ENCODE data around the gene RAB11FIP4. TPM values are rescaled to one million over a fixed set of nuclear protein-coding genes. Genes with fewer than 3 reads are reported as not detected.

The RAB11FIP4 gene
- polyA plus RNA-seq, 1 of the 3 experiments (the other 2 are of a cell fraction), result 9.4 TPM

DNA sequence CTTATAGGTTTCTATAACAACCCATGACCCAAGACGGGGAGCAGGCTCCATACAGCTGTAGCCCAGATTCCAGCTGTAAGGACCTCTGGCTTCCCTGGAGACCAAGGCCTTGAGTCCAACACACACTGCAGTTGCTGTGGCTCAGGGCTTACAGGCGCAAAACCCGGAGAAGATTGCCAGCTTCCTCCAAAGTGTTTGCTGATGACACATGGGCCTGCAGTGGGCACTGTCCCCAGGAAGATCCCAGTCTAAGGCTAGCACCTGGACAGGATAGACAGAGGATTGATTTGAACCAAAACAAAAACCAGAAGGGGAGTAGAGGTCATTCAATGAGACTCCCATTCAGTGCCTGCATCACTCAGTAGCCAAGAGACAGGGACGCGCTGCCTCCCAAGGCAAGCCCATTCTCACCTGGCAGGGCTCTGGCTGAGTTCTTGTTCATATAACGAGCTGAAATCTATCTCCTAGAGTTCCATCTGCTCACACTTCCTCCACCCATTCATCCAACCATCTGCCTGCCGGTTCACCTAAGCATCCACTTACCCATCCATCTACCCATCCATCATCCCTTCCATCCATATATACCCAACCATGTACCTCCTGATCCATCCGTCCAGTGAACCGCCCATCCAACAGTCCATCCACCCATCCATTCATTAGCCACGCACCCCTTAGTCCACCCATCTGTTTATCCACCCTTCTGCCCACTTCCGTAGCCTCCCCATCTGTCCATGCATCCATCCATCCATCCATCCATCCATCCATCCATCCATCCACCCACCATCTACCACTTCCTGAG is 10.2 kb downstream of the RAB11FIP4 start:
- no peak overlapping the region for H3K4me3 ChIP-seq (ENCODE audit: low read depth in 2 of 2, low read length in 1 of 2)
- H2AFZ ChIP-seq (ENCODE audit: low read depth), result no peak overlapping the region
- no peaks in the 10 kb centered on the region for H3K9me2 ChIP-seq
- no peaks in the 10 kb centered on the region for H3K79me2 ChIP-seq (ENCODE audit: insufficient read depth)
- H3K9ac ChIP-seq, result no peak overlapping the region
- H3F3A ChIP-seq (replicated peaks; ENCODE audit: insufficient read depth), result no peaks in the 10 kb centered on the region
- no peak overlapping the region for H3K27ac ChIP-seq (ENCODE audit: low read depth in 2 of 2, low read length in 1 of 2)
- ChIA-PET POLR2A (no interaction called here), CTCF (interaction anchor here (0.6 to 1.8 kb wide), 4 partner anchors 12 to 157 kb away, joined by 3 to 7 read pairs (median 3); no protein-coding TSS in a partner anchor)
- H3K36me3 ChIP-seq (replicated peaks in 1 of 2; ENCODE audit: control insufficient read depth in 1 of 2, insufficient read depth in 2 of 2, low read length in 1 of 2), result no peaks in the 10 kb centered on the region
- no peaks in the 10 kb centered on the region for H4K20me1 ChIP-seq (ENCODE audit: insufficient read depth)
- no peak for DNase-seq
- WGBS (ENCODE audit: low lambda C conversion rate), result 86% methylated on average over 10 of the region's 11 CpGs
- TF ChIP-seq, protein P1, sequence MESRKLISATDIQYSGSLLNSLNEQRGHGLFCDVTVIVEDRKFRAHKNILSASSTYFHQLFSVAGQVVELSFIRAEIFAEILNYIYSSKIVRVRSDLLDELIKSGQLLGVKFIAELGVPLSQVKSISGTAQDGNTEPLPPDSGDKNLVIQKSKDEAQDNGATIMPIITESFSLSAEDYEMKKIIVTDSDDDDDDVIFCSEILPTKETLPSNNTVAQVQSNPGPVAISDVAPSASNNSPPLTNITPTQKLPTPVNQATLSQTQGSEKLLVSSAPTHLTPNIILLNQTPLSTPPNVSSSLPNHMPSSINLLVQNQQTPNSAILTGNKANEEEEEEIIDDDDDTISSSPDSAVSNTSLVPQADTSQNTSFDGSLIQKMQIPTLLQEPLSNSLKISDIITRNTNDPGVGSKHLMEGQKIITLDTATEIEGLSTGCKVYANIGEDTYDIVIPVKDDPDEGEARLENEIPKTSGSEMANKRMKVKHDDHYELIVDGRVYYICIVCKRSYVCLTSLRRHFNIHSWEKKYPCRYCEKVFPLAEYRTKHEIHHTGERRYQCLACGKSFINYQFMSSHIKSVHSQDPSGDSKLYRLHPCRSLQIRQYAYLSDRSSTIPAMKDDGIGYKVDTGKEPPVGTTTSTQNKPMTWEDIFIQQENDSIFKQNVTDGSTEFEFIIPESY (IDR thresholded peaks at IDR 0.05; ENCODE audit: borderline replicate concordance, low read depth), result no peak
- TF ChIP-seq SMC3 (IDR thresholded peaks at IDR 0.05; ENCODE audit: low read depth, low read length), result no peak
- TF ChIP-seq TEAD4 (IDR thresholded peaks at IDR 0.05; ENCODE audit: borderline replicate concordance, insufficient read depth), result no peak
- TF ChIP-seq, protein P2, sequence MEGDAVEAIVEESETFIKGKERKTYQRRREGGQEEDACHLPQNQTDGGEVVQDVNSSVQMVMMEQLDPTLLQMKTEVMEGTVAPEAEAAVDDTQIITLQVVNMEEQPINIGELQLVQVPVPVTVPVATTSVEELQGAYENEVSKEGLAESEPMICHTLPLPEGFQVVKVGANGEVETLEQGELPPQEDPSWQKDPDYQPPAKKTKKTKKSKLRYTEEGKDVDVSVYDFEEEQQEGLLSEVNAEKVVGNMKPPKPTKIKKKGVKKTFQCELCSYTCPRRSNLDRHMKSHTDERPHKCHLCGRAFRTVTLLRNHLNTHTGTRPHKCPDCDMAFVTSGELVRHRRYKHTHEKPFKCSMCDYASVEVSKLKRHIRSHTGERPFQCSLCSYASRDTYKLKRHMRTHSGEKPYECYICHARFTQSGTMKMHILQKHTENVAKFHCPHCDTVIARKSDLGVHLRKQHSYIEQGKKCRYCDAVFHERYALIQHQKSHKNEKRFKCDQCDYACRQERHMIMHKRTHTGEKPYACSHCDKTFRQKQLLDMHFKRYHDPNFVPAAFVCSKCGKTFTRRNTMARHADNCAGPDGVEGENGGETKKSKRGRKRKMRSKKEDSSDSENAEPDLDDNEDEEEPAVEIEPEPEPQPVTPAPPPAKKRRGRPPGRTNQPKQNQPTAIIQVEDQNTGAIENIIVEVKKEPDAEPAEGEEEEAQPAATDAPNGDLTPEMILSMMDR (IDR thresholded peaks at IDR 0.05), result no peak
- TF ChIP-seq NRF1 (IDR thresholded peaks at IDR 0.05; ENCODE audit: low read depth, low read length), result no peak
- no peak for TF ChIP-seq SIN3A (IDR thresholded peaks at IDR 0.05; ENCODE audit: borderline replicate concordance, low read depth, low read length)
- TF ChIP-seq TCF12 (IDR thresholded peaks at IDR 0.05), result no peak
- TF ChIP-seq MXI1 (IDR thresholded peaks at IDR 0.05; ENCODE audit: low read depth, low read length), result no peak
- no peak for TF ChIP-seq JUND (IDR thresholded peaks at IDR 0.05)
- no peak for TF ChIP-seq POLR2AphosphoS5 (IDR thresholded peaks at IDR 0.05; ENCODE audit: low read depth, low read length)
- TF ChIP-seq, protein P3, sequence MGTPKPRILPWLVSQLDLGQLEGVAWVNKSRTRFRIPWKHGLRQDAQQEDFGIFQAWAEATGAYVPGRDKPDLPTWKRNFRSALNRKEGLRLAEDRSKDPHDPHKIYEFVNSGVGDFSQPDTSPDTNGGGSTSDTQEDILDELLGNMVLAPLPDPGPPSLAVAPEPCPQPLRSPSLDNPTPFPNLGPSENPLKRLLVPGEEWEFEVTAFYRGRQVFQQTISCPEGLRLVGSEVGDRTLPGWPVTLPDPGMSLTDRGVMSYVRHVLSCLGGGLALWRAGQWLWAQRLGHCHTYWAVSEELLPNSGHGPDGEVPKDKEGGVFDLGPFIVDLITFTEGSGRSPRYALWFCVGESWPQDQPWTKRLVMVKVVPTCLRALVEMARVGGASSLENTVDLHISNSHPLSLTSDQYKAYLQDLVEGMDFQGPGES (IDR thresholded peaks at IDR 0.05; ENCODE audit: low read depth, low read length), result no peak
- TF ChIP-seq RFX5 (IDR thresholded peaks at IDR 0.05; ENCODE audit: low read length), result no peak
- no peak for TF ChIP-seq FOXM1 (IDR thresholded peaks at IDR 0.05; ENCODE audit: low read depth)
- no peaks in the 10 kb centered on the region for H3K27me3 ChIP-seq (ENCODE audit: insufficient read depth)
- H3K4me1 ChIP-seq (ENCODE audit: control insufficient read depth in 1 of 2, insufficient read depth in 2 of 2, low read depth in 1 of 2, low read length in 1 of 2), result peaks cover 0 to 33% of the 10 kb centered on the region in 2 experiments; a peak in 2 of 4 replicates
- H3K4me2 ChIP-seq, result no peak overlapping the region
- H3K9me3 ChIP-seq, result no peaks in the 10 kb centered on the region
